ENCODE measurements around the gene SENP1. TPM values are rescaled to one million over a fixed set of nuclear protein-coding genes. Genes with fewer than 3 reads are reported as not detected.

Gene SENP1
- total RNA-seq = 10 to 100 TPM; 11.6 to 13.9 TPM

- Histone ChIP-seq H3K36me3 (no peaks in the 10 kb centered on the region), H3K27ac (peak within 1 kb of the TSS; percentile 93), H3K4me3 (peak within 1 kb of the TSS; percentile 95 to 98), H3K27me3 (no peaks in the 10 kb centered on the region), H3K4me1 (peaks cover 0 to 23% of the 10 kb centered on the region in 2 donors), H3K9me3 (no peaks in the 10 kb centered on the region)
- peak; percentile 85 for DNase-seq (ENCODE audit: low spot score)
- peak in 1 of 2 donors; percentile 40 for TF ChIP-seq CTCF (IDR thresholded peaks at IDR 0.05)
Observed at GRCh38 chr12:48105867-48106680, at the start of gene SENP1. SENP1 (minus strand) TSS chr12:48106079; CDS start chr12:48101472, 4,607 bp downstream.

GRCh38 chr12:48151103-48151771, 45.4 kb upstream of the SENP1 start:
- peaks cover 0 to 32% of the 10 kb centered on the region in 2 donors for H3K4me1 ChIP-seq
- H3K4me3 ChIP-seq = no peak overlapping the region
- no peak for DNase-seq (ENCODE audit: low spot score)
- peaks cover 66% of the 10 kb centered on the region for H3K36me3 ChIP-seq
- H3K27me3 ChIP-seq = no peaks in the 10 kb centered on the region
- peak overlapping the region; percentile 47 to 62 for H3K27ac ChIP-seq
- no peak for TF ChIP-seq CTCF (IDR thresholded peaks at IDR 0.05)
- no peaks in the 10 kb centered on the region for H3K9me3 ChIP-seq

GRCh38 chr12:48145981-48146380, 40.1 kb upstream of the SENP1 start:
- H3K36me3 ChIP-seq = peaks cover 89% of the 10 kb centered on the region
- no peak for TF ChIP-seq CTCF (IDR thresholded peaks at IDR 0.05)
- H3K27me3 ChIP-seq = no peaks in the 10 kb centered on the region
- DNase-seq (ENCODE audit: low spot score) = no peak
- no peaks in the 10 kb centered on the region for H3K9me3 ChIP-seq
- H3K4me1 ChIP-seq = peaks cover 0 to 32% of the 10 kb centered on the region in 2 donors
- H3K27ac ChIP-seq = peak overlapping the region; percentile 69 to 73
- H3K4me3 ChIP-seq = no peak overlapping the region

GRCh38 chr12:48143898-48144297, 38.0 kb upstream of the SENP1 start:
- TF ChIP-seq CTCF (IDR thresholded peaks at IDR 0.05) = no peak
- Histone ChIP-seq H3K4me1 (peaks cover 0 to 32% of the 10 kb centered on the region in 2 donors), H3K4me3 (no peak overlapping the region), H3K27me3 (no peaks in the 10 kb centered on the region), H3K36me3 (peaks cover 88% of the 10 kb centered on the region), H3K27ac (no peak overlapping the region), H3K9me3 (no peaks in the 10 kb centered on the region)
- DNase-seq (ENCODE audit: low spot score) = no peak

- Histone ChIP-seq H3K27ac (no peak overlapping the region), H3K4me3 (no peak overlapping the region), H3K9me3 (no peaks in the 10 kb centered on the region), H3K27me3 (no peaks in the 10 kb centered on the region), H3K4me1 (peaks cover 0 to 28% of the 10 kb centered on the region in 2 donors), H3K36me3 (peaks cover 88% of the 10 kb centered on the region)
- TF ChIP-seq CTCF (IDR thresholded peaks at IDR 0.05) = no peak
- no peak for DNase-seq (ENCODE audit: low spot score)
Observed at GRCh38 chr12:48142818-48143674, 37.2 kb upstream of the SENP1 start.
